Left cardiac atrium (tissue), 4 donors: Measurements from ENCODE around the gene DUSP7. TPM values are rescaled to one million over a fixed set of nuclear protein-coding genes. Genes with fewer than 3 reads are reported as not detected.
A peak's percentile ranks its signal among the peaks of the same experiment; 100 is the strongest.

ENCODE experiments used
- ATAC-seq, 2 donors: fragments of 200-7000 bp; cut with Tn5 transposase; one replicate each; pipeline ENCODE4 v1.9.1; 2020; ENCODE audit warnings: mild to moderate bottlenecking in 2 of 2, moderate library complexity in 2 of 2
- DNase-seq: peaks from one replicate; pipeline ENCODE4 v3.0.0-alpha.2; 2020
- intact Hi-C, 2 donors: fragments of 100-400 bp; cut with DNase I; formaldehyde crosslinking; loops; one replicate each; pipeline versions ENCODE4 v1.14.1 to v1.15.1; 2022 to 2023
- long read RNA-seq: library from polyadenylated mRNA; unstranded; transcript quantifications from one replicate; pipeline ENCODE4 v2.0.0, GENCODE V29; 2021
- total RNA-seq, 2 donors: library from RNA; stranded (reverse); fragmentation: NEBNext Ultra II Directional; extraction: Animal tissue kit (Norgen Biotek cat#: 25700); gene quantifications; one replicate each; pipeline ENCODE4 v1.2.1, GENCODE V29; 2021
- donor health status: DM: no; HTN: yes; CAD: no.
- donor health status: DM: no; HTN: yes; CAD: no; lungs with severe emphysema.
- donor health status: DM: yes; HTN: yes; CAD: no.
- donor health status: Dilated cardiomyopathy.

DUSP7 gene
- total RNA-seq = 10 to 100 TPM; 24.6 to 39.3 TPM
- long read RNA-seq, partial matches to known transcripts = 16 of 16 reads
- long read RNA-seq, other reads (novel, unspliced or antisense) = 0 of 16 reads

GRCh38 chr3:52056521-52056967 is at the start of gene DUSP7:
Gene DUSP7, minus strand, starts transcription at chr3:52056571. Its CDS starts 205 bp downstream, at chr3:52056366.
- intact Hi-C loops = loop anchor here (5.0 kb wide), 2 partner anchors 56 to 66 kb away; no protein-coding TSS in a partner anchor
- ATAC-seq = peak; percentile 64 to 71
- DNase-seq = peak; percentile 83

GRCh38 chr3:52104684-52105640 is 48.6 kb upstream of the DUSP7 start:
- ATAC-seq (no peak), DNase-seq (peak; percentile 3)
- intact Hi-C loops = loop anchor here in 1 of 2 donors (5.0 kb wide), 1 partner anchor 33 kb away; no protein-coding TSS in a partner anchor

DNA sequence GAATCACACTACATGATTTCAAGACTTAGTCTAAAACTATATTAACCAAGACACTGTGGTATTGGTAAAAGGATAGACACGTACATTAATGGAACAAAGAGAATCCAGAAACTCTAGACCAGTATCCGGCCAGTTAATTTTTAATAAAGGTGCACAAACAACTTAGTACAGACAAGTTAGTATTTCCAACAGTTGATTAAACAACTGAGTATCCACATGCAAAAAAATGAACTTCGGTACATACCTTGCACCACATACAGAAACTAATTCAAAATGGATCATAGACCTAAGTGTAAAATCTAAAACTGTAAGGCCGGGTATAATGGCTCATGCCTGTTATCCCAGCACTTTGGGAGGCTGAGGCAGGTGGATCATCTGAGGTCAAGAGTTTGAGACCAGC is 46.6 kb upstream of the DUSP7 start:
- no peak for ATAC-seq
- intact Hi-C loops = no loop called here

GRCh38 chr3:52099001-52099401 is 42.6 kb upstream of the DUSP7 start:
- ATAC-seq = peak; percentile 90 to 91
- peak; percentile 66 for DNase-seq
- intact Hi-C loops = no loop called here

More for the DNA sequence above, 46.6 kb upstream of the DUSP7 start:
- no peak for DNase-seq

GRCh38 chr3:52097851-52098507 is 41.6 kb upstream of the DUSP7 start:
- intact Hi-C loops = no loop called here
- peak; percentile 29 for DNase-seq
- peak; percentile 9 to 16 for ATAC-seq

DNA sequence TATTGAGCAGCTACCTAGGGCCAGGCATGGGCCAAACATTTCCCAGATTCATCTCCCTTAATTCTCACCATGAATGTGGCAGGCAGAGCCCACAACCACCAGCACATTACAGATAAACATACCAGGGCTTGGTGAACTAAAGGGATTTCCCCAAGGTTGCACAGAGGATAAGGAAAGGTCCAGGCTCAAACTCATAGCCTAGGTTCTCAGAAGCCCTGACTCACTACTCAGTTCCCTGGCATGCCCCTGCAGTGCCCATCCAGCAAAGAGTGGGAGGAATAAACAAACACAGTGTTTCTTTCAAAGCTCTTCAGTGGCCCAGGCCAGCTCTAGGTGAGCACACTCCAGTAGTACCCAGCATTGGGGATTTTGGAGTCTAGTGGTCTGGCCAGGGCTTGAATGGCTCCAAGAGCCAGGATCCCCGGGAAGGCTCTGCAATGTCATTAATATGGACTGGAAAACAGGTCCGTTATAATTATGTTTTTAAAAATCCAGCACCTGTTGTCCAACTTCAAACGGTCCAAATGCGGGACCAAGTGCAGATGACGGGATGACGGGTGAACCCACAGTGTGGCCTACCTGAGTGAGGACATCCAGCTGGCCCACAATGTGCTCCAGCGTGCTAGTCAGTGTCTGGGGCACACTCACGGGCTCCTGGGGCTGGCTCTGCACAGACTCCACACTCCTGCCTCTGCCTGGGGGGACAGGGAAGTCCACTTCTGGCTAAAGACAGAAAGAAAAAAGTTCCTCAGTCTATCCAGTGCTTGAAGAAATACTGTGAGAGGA is 39.8 kb upstream of the DUSP7 start:
- intact Hi-C loops = no loop called here
- DNase-seq (peak; percentile 8), ATAC-seq (no peak)

- intact Hi-C loops = no loop called here
- DNase-seq (peak; percentile 19), ATAC-seq (no peak)
Observed at GRCh38 chr3:52094571-52095485, 38.5 kb upstream of the DUSP7 start.

DNA sequence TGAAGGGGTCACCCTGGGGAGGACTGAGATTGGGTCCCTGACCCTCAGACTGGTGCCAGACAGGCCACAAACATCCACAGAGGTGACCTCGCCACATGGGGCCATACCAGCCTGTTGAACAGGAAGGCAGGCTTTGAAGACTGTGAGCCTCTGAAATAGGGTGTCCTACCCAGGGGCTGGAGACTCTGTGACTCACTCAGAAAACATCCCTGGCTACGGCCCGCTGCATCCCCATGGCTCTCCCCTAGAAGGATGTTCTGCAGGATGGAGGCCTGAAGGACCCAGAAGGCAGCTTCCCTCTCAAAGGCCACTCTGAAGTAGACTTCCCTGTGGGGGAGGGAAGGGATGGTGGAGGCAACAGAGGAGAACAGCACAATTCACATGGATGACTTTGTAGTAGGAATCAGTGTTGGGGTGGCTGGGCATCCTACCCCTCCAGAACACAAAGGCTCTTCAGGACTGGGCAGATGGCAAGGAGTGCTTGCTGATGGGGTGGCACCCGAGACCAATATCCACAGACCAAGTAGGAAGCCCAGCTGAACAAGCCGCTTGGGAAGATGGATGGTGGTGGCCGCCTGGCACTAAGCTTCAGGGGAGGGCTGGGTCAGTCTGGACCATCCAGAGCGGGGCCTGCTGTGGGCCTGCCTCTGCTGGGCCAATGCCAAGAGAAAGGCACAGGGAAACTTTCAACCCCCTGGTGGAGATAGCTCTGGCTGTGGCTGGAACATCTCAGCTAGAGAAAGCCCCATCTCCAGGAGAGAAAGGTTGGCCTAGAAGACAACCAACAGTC is 37.6 kb upstream of the DUSP7 start:
- ATAC-seq = no peak
- peak; percentile 19 for DNase-seq
- intact Hi-C loops = no loop called here

DNA sequence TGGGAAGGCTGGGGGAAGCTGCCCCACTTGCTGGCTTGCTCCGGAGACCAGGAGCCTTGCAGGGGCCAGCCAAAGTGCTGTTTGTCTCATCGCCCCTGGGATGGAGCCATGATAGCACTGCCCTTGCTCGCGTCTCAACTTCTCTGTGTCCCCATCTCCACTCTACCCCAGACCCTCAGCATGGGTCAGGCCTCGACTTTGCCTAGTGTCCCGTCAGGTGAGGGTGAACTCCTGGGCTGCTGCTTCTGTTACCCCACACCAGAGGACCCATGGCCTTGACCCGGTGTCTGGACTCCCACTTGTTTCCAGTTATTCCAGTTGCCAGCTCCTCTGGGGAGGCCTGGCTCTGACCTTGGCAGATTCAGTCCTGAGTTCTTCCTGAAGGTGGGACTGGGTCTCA is 36.5 kb upstream of the DUSP7 start:
- peak; percentile 14 for DNase-seq
- no peak for ATAC-seq
- intact Hi-C loops = no loop called here

GRCh38 chr3:52092271-52092660 is 35.9 kb upstream of the DUSP7 start:
- intact Hi-C loops = no loop called here
- DNase-seq (peak; percentile 6), ATAC-seq (no peak)

DNA sequence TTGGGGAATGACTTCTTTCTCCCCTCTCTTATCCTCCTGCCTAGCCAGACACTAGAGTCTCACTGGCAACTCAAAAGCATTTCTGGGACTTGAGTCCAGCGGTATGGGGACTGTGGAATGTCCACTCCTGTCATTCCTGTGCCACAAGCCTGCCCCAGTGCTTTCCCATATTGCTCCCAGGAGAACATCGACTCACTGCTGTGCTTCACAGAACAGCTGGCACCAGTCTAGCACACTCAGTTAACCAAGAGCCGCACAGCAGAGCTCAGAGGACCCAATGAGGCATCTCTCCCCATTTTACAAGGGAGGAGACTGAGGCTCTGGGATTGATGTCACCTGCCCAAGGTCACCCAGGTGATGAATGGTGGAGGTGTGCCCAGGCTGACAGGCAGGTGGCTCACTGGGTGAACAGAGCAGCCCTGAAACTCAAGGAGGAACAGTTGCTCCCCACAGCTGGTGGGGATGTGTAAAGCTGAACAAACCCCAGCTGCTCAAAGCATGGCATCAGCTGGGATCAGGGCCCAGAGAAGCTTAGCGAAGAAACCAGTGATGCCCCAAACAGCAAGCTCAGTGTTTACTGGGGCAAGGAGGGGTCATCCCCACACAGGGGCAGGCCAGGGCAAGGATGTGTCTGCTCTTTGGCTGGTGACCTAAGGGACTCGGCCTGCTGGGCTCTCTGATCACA is 35.4 kb upstream of the DUSP7 start:
- no peak for ATAC-seq
- DNase-seq = peak; percentile 15
- intact Hi-C loops = no loop called here

- ATAC-seq = no peak
- DNase-seq = peak; percentile 20
- intact Hi-C loops = no loop called here
Observed at GRCh38 chr3:52090933-52091468, 34.6 kb upstream of the DUSP7 start.

DNA sequence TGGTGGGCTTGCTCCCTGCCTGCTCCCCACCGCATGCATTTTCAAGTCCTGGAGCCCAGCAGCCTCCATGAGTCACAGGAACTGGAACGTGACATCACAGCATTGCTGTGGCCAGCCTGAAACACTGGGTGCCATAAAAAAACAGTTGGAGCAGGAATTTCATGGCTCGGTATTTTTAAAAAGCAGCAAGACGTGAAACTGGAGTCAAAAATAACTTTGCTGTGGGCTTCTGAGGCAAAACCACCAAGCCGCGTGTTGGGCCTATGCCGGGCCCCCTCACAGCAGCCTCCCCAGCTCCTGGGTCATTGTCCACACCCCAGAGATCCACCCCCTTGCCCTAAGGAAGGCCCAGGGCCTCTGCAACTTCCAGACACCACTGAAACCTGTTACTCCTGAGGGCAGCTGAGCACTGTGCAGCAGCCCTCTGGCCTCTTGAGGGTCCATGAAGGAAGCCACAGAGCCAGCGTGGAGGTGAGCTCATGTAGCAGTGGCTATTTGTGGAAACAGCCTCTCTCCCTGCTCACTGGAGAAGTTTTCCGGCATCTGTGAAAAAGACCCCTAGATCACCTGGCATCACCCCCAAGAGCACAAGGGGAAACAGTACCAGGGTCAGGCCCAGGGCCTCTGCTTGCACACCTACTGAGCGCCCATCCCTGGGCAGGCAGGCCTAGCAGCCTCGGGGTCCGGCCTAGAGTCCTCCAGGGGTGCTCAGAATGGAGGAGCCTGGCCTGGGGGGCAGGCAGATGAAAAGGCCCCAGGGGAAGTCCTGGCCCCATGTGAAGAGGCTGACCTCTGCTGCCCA is 34.0 kb upstream of the DUSP7 start:
- intact Hi-C loops = no loop called here
- ATAC-seq = peak; percentile 54 to 58
- DNase-seq = peak; percentile 60

DNA sequence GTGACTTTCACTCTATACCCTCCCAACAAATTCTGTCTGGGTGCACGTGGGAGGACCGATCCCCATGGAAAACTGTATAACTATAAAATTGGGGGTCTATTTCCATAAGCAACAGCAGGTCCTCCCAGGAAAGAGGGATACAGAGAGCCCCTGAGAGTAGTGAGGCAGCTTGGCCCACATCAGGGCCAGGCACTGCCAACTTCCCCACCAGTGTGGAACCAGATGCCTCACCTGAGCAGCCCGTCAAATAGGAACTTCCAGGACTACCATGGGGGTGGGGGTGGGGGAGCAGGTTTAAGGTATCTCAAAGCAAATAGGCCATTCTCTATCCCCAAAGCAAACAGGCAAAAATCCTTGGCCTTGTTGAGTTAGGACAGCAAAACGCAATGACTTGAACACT is 33.3 kb upstream of the DUSP7 start:
- intact Hi-C loops = no loop called here
- no peak for ATAC-seq
- peak; percentile 9 for DNase-seq

DNA sequence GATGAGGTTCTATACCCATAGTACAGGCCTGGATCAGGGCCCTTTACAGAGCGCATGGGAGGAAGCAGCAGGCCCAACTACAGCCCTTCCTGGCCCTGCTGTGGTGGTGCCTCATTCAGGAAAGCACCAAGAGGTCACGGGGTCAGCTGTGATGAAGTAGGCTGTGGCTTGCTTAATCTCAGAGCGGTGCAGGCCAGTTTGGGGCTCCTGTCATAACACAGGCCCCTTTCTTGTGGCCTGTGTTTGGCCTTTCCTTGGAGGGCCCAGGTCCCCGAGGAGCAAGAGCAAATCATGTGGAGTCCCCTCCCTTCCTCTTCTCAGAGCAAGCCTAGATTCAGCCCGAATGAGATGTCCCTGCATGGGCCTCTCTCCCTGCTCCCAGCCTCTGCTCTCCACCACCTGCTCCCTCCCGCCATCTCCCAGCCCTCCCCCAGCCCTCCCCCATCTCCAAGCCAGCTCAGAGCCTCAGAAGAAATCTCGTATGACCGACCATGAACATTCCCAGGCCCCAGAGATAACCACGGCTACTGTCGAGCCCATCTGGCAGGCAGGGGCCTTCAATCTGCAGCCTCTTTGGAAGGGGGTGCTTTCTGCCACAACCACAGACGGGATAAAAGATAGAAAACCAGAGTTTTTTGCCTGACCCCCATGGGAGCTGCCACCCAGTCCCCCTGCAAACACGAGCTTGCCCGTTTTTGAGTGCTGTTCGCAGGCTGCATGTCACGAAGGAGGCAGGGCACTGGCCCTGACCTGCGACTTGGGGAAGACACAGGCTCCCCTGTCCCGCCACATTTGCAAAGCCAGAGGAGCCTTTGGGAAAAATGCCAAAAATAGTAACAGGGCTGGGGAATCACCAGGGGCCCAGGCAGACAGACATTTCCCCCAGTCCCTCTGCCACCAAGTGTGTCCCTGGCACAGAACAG is 32.3 kb upstream of the DUSP7 start:
- peak; percentile 52 for DNase-seq
- peak; percentile 12 to 17 for ATAC-seq
- intact Hi-C loops = no loop called here
